NCI-H146 (cell line): ENCODE measurements around the gene TBC1D22B.
A peak's percentile ranks its signal among the peaks of the same experiment; 100 is the strongest.

Experiments used
- DNase-seq: peaks from one replicate; lab custom pipeline; 2025; lab: John Stamatoyannopoulos, UW

Gene TBC1D22B, protein sequence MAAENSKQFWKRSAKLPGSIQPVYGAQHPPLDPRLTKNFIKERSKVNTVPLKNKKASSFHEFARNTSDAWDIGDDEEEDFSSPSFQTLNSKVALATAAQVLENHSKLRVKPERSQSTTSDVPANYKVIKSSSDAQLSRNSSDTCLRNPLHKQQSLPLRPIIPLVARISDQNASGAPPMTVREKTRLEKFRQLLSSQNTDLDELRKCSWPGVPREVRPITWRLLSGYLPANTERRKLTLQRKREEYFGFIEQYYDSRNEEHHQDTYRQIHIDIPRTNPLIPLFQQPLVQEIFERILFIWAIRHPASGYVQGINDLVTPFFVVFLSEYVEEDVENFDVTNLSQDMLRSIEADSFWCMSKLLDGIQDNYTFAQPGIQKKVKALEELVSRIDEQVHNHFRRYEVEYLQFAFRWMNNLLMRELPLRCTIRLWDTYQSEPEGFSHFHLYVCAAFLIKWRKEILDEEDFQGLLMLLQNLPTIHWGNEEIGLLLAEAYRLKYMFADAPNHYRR

DNA sequence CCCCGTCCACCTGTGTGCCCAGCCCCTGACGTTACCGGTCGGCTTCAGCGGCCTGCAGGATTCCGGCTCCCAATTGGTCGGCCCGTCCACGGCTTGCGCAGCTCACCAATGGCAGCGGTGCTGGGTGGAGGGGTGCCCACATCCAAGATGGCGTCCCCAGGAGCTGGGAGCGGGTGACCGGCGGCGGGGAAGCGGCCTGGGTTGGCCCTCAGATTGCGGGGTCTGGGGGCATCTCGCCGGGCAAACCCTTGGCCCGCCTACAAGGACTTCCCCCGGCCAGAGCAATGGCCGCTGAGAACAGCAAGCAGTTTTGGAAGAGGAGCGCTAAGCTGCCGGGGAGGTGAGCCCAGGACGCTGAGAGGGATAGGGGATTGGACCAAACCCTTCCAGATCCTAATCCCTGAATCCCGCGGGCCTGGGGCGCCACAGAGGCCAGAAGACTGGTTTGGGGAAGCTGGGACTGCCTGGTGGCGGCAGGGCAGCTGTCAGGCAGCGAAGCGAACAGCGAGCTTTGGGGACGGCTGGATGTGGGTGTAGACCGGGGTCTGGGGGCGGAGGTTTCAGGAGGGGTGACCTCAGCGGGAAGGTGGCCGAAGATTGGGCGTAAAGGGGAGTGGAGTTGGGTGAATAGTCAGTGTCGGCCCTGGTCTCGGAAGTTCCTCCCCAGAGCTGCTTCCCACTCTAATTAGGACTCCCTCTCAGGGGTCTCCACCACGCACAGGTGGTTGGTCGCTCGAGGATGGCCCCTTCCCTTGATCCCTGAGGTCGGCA is at the start of gene TBC1D22B, which contains the start of gene TMEM217:
TSS of gene TBC1D22B (plus strand) at position 139 of the 771 bp plus-strand sequence. CDS start at position 285, 146 bp downstream.
TSS of gene TMEM217 (minus strand) at position 511 of the 771 bp plus-strand sequence. CDS start 39,114 bp downstream, outside the sequence.
- DNase-seq = peak; percentile 99

DNA sequence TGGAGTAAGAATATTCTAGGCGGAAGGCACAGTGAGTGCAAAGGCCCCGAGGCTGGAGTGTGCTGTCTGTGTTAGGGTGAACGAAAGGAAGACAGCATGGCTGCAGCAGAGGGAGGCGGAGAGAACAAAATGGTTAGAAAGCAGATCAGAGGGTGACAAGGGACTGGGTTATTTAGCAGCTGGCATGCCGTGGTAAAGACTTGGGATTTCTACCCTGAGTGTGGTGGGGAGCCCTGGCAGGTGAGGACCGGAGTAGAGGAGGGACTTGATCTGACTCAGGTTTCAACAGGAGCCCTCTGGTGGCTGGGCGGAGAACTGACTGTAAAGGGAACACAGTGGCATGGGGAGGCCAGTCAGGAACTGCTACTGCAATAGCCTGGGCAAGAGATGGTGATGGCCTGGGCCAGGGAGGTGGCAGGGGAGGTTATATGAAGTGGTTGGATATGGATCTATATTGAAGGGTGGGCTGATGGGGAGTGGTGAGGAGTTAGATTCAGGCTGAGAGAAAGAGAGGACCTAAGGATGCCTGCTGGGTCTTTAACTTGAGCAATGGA is 49.6 kb upstream of the TBC1D22B start:
- DNase-seq = peak; percentile 87

DNA sequence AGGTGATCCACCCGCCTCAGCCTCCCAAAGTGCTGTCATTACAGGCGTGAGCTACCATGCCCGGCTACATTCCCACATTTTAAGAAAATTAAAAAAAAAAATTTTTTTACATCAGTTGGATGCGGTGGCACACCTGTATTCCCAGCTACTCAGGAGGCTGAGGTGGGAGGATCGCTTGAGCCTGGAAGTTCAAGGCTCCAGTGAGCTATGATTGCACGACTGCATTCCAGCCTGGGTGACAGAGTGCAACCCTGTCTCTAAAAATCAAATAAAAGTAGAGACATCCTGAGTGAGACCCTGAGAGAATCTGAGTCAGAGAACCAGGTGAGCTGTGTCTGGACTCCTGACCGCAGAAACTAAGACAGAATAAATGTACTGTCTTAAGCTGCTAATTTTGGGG is 48.8 kb upstream of the TBC1D22B start:
- DNase-seq = no peak

DNA sequence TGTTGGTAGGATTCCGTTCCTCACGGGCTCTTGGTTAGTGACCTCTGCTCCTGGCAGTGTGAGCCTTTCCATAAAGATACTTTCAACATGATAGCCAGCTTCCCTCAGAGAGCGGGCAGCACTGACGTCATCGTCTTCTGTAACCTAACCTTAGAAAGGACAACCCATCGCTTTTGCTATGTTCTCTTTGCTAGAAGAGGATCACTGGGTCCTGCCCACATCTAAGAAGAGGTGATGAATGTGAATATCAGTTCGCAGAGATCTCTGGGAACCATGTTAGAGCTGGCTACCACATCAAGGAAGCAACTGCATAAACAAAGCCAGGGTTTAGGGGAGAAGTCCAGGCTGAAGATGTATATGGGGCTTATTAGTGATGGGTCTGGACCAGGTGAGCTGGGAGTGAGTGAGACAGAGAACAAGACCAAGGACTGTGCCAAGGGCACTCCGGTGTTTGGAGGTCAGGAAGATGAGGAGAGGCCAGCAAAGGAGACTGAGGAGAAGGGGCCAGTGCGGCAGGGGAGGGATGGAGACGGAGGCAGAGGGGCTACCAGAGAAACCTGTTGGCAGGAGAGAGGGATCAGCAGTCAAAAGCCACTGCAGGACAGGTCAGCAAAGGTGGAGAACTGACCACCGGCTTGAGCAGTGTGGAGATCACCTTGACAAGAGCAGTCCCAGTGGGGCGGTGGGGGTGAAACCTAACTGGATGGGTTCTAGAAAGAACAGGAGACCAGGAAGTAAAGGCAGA is 47.9 kb upstream of the TBC1D22B start:
- DNase-seq = no peak

DNA sequence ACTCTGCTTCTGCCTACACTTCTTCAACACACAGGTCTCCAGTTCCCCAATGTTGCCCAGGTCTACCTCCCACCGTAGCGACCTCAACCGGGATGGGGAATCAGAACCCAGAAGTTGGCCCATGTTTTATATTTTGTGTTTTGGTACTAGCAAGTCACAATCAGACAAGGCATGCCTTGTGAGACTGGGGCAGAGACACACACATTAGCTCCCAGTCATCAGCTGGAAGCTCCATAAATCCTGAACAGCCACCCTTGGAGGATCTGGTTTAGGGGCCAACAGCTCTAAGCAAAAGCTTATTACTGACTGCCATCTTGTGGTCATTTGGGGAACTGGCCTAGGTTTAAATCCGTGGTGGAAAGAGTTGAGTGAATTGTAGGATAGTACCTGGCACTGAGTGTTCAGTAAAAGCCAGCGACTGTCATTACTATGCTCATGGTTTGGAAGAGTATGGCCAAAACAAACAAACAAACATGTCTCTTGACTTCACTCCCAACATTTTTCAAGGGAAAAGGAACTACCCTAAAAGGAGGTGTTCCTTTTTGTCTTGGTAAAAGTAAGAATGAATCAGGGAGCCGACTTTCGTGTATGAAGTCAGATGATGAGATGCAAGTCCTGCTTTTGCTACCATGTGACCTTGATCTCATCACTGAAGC is 47.1 kb upstream of the TBC1D22B start:
- peak; percentile 85 for DNase-seq

DNA sequence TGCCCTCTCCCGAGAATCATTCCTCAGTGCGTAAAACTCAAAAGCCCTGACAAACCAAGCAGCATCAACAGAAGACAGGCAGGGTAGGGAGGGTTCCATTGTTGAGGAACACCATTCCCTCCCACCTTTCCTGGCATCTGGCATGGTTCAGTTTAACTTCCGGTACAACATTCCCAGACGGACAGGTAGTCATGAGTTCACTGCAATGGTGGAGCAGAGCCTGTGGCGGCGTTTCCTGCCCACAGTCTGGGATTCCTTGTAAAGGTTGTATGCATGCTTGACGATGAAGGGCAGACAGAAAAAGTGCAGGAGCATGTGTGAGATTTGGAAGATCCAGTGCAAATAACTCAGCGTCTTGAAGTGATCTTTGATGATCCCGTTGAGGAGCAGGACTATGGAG is 45.3 kb upstream of the TBC1D22B start:
- no peak for DNase-seq

DNA sequence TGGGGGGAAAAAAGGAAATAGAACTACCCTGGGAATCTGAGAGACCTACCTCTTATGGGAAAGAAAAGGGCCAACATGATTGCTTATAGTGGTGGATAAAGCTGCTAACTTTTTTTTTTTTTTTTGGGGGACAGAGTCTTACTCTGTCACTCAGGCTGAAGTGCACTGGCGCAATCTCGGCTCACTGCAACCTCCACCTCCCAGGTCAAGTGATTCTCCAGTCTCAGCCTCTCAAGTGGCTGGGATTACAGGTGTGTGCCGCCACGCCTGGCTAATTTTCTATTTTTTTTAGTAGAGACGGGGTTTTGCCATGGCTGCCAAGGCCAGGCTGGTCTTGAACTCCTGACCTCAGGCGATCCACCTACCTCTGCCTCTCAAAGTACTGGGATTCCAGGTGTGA is 39.5 kb upstream of the TBC1D22B start:
- DNase-seq = no peak

DNA sequence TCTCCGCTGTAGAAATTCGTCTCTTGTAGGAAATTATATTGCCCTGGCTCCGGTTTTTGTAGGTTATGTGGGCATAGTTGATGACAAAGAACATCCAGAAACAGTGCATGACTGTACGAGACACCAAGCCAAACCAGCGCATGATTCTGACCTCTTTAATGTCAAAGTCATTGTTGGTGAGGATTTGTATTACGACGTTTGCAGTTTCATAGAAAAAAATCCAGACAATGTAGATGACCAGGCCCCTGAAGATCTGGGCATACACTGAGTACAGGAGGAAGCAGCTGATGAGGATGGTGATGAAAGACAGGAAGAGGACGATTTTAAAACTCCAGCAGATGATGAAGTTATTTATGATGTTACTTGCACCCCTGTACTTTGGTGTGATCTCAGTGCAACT is 39.1 kb upstream of the TBC1D22B start:
- no peak for DNase-seq

DNA sequence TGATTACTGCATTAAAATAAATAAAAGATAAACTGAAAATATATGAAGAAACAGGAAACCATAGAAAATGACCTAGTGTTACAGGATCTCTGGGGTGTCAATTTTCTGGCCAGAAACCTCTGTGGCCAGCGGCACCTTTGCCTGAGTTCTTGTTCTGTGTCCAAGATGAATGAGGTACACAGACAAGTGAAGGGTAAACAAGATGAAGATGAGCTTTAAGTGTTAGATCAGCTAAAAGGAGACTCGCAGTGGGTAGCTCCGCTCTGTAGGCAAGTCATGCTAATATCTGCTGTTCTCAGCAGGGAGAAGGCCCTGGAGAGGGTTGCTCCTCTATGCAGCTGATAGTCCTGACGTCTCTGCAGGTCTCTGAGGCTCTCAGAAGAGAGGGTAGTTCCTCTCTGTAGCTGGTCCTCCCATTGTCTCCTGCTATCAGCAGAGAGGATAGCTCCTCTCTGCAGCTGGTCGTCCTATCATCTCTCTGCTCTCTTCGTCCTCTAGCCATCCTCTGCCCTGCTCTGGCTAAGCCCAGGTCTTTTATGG is 35.9 kb upstream of the TBC1D22B start:
- DNase-seq = no peak

DNA sequence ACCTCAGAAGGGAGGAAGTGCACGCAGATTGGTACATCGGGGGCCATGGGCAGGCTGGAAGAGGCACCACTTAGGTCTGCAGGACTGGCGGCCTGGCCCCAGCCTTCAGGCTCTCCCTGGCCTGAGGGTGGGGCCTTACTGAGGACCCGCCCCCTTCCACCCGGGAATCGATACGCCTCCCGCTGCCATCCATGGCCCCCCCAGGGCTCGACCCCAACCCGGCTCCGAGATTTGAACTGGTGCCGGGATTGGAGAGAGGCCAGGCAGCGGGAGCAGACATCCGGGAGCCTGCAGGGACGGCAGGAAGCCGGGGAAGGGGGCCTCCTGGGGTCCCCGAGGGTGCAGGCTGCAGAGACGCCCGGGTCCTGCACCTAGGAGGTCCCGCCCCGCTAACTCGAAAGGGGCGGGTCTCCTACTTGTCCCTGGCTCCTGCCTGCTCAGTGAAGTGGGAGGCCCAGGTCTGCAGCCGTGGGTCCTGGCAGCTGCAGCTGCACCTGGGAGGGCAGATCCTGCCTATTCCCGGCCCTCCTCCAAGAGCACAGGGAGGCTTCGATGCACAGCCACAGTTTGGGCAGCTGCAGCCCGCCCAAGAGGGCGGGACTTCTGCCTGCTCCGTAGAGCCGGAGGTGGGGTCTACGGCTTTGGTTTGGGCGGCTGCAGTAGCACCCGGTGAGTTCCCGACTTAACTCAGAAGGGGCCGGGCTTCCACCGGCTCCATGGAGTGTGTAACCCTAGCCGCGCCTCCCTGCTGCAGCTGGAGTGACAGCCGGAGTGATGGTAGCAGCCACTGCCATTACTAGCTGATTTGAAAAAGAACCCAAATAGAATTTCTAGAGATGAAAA is 35.2 kb upstream of the TBC1D22B start:
- DNase-seq = peak; percentile 100

DNA sequence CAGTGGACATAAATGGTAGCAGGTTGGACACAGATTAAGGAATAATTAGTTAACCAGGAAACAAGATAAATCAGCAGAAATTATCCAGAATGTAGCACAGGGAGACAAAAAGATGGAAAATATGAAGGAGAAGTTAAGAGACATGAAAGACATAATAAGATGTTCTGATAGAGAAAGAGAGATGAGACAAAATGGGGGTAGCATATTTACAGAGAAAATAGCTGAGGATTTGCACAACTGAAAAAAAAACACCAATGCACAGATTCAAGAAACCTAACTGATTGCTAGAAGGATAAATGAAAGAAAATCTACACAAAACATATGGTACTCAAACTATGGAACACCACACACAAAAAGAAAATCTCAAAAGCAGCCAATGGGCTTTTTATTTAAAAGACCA is 34.6 kb upstream of the TBC1D22B start:
- no peak for DNase-seq

DNA sequence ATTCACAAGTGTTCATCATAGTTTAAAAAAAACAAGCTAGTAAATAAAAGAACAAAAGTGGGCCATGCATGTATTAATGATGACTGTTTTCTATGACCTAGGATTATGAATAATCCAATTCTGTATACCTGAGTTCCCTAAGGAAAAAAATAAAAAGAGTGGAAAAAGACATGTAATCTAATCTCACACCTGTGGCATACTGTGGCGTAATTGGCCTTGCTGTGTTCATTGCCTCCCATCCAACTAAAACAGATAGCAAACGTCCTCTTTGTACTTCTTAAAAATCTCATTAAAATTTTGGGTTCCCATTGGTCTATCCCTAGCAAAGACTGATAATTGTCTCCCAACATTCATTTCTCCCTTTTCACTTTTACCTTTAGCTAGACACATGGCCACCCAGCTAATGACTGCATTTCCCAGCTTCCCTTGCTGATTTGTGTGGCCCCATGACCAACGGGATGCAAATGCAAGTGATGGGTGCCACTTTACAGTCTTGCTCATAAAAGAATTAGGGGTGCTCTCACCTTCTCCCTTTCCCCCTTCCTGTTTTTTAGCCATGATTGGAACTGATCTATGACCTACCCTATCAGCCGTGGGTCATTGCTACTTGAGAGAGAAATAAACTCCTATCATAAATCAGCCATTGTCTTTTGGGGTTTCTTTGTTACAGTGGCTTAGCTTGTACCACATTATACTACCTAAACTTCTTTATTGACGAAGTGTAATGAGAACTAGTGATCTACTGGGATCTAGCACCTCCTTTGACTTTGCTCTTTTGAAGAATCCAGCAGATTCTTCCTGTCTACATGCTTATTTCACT is 32.0 kb upstream of the TBC1D22B start:
- peak; percentile 29 for DNase-seq

DNA sequence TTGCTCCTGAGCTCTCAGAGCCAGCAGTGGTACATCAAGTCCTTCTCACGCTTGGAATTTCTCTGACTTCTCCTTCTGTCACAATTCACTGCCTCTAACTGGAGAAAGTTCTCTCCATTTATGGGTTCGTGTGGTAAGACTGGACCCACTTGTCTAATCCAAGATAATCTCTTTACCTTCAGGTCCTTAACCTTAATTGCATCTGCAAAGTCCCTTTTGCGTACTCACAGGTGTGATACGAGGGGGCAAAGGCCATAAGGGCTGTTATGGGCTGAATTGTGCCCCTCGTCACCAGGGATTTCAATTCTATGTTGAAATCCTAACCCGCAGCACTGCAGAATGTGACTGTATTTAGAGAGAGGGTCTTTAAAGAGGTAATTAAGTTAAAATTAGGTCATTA is 27.5 kb upstream of the TBC1D22B start:
- DNase-seq = no peak

DNA sequence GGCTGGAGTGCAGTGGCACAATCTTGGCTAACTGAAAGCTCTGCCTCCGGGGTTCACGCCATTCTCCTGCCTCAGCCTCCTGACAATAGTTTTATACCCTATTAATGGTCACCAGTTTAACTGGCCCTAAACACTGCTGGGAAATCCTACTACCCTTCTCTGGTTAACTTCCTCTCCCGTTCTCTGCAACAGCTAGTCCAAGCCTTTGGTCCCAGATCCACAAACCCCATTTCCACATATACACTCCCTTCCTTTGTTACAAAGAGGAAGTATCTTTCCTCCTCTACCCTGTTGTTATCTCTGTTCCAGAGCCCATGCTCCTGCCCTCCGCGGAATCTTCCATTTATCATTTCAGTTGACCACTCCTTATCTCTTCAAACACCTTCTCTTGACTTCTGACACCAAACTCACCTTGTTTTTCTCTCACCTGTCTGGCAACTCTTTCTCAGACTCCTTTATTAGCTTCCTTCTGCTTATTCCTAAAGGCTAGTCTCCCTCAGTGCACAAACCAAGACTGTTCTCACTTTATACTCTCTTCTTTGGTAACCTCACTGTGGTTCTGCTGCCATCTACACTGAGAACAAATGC is 25.0 kb upstream of the TBC1D22B start:
- DNase-seq = no peak

DNA sequence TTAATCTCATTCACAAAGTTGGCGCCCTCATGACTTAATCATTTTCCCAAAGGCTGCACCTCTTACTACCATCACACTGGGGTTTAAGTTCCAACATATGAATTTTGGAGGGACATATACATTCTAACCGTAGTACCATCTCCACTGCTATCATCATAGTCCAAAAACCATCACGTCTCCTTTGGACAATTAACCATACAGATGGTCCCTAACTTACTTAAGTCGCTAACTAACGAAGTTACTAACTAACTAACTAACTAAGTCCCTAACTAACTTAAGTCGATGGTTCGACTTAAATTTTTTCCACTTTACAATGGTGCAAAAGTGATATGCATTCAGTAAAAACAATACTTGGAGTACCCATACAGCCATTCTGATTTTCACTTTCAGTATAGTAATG is 24.0 kb upstream of the TBC1D22B start:
- DNase-seq = no peak

DNA sequence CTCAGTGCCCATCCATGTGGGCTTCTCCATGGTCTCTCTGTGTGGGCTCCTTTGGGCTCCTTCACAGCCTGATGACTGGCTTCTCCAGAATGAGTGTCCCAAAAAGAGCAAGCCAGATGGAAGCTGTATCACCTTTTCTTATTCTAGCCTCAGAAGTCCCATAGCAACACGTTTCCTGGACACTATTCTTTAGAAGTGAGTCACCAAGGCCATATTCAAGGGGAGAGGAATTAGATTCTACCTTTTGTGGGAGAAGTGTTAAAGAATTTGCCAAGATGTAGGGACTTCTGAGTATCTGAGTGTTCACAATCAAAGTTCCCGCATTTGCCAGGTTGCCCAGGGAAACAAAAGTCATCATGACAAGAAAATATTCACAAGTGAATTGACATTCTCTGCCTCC is 20.7 kb upstream of the TBC1D22B start:
- DNase-seq = no peak

DNA sequence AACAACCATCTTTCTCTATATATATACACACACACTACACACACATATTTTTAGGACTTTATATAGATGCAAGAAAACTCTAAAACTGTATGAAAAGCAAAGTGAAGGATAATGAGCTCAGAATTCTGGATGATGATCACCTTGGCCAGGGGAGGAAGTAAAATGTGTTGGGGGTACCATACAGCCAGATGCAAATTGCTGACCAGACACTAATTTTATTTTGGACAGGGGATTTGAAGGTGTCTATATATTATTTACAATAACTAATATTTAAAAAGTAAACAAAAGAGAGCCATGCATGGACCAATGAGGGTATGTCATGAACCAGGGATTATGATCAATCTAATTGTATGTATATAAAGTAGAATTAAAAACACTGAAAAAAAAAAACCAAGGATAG is 19.8 kb upstream of the TBC1D22B start:
- DNase-seq = no peak

DNA sequence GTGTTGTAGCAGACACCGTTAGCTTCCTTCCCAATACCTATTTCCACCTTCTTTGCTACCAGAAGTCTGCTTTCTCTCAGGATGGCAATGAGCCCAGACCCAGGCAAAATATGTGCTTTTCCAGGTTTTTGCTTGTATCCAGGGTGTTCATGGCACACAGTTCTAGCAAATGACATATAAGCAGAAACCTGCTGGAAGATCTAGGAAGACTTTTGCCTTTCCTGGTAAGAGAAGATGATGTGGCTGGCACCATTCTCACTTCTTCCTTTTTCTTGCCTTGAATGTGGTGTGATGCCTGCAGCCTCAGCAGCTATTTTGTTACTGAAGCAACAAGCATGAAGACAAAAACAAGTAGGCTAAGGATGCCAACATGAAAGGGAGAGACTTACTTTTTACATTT is 19.2 kb upstream of the TBC1D22B start:
- DNase-seq = no peak

DNA sequence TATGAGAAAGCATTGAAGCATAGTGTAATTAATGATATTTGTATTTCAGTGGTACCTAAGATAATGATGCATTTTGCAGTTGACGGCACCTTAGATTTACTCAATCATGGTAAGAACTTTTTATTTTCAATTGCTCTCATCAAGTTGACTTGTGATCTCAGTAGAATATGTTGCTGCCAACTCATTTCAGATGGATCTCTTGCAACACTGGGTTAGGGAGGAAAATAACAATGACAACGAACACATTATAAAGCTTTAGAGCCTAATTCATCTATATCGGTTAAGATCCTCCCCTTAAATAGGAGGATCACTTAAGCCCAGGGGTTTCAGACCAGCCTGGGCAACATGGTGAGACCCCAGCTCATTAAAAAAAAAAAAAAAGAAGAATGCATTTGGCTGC is 18.0 kb upstream of the TBC1D22B start:
- no peak for DNase-seq
